ENCODE results near the gene ADAMTS13. TPM values are rescaled to one million over a fixed set of nuclear protein-coding genes. Genes with fewer than 3 reads are reported as not detected.

The ADAMTS13 gene
- polyA plus RNA-seq, 4 donors = 6.1 to 14.4 (median 11.7) TPM

- no peak for DNase-seq (ENCODE audit: low read depth in 4 of 4, low spot score in 2 of 4)
Measured at GRCh38 chr9:133452562-133452961, 30.4 kb downstream of the ADAMTS13 start.

GRCh38 chr9:133453651-133454050 is 31.5 kb downstream of the ADAMTS13 start:
- DNase-seq (ENCODE audit: low read depth in 4 of 4, low spot score in 2 of 4) = no peak

GRCh38 chr9:133454325-133454724 is 32.2 kb downstream of the ADAMTS13 start:
- no peak for DNase-seq (ENCODE audit: low read depth in 4 of 4, low spot score in 2 of 4)

GRCh38 chr9:133454943-133455673 is 32.9 kb downstream of the ADAMTS13 start:
- DNase-seq (ENCODE audit: low read depth in 4 of 4, low spot score in 2 of 4) = no peak

- DNase-seq (ENCODE audit: low read depth in 4 of 4, low spot score in 2 of 4) = no peak
Measured at GRCh38 chr9:133455936-133456335, 33.8 kb downstream of the ADAMTS13 start.

- no peak for DNase-seq (ENCODE audit: low read depth in 4 of 4, low spot score in 2 of 4)
Measured at GRCh38 chr9:133456409-133456808, 34.2 kb downstream of the ADAMTS13 start.

- no peak for DNase-seq (ENCODE audit: low read depth in 4 of 4, low spot score in 2 of 4)
Measured at GRCh38 chr9:133457233-133457632, 35.1 kb downstream of the ADAMTS13 start.

GRCh38 chr9:133457748-133458147 is 35.6 kb downstream of the ADAMTS13 start:
- DNase-seq (ENCODE audit: low read depth in 4 of 4, low spot score in 2 of 4) = no peak

- DNase-seq (ENCODE audit: low read depth in 4 of 4, low spot score in 2 of 4) = no peak
Measured at GRCh38 chr9:133458643-133459312, 36.6 kb downstream of the ADAMTS13 start.

- DNase-seq (ENCODE audit: low read depth in 4 of 4, low spot score in 2 of 4) = peak; percentile 86 to 92 (median 90)
Measured at GRCh38 chr9:133459476-133460404, 37.6 kb downstream of the ADAMTS13 start, which contains the start of gene CACFD1. Gene CACFD1, plus strand, starts transcription at chr9:133459978. Its CDS starts 89 bp downstream, at chr9:133460067.

GRCh38 chr9:133460405-133461175 is 38.4 kb downstream of the ADAMTS13 start:
- DNase-seq (ENCODE audit: low read depth in 4 of 4, low spot score in 2 of 4) = peak in 1 of 4 donors; percentile 29

- DNase-seq (ENCODE audit: low read depth in 4 of 4, low spot score in 2 of 4) = no peak
Measured at GRCh38 chr9:133461975-133462374, 39.8 kb downstream of the ADAMTS13 start.

- no peak for DNase-seq (ENCODE audit: low read depth in 4 of 4, low spot score in 2 of 4)
Measured at GRCh38 chr9:133463234-133463863, 41.2 kb downstream of the ADAMTS13 start.

GRCh38 chr9:133463864-133464615 is 41.9 kb downstream of the ADAMTS13 start:
- DNase-seq (ENCODE audit: low read depth in 4 of 4, low spot score in 2 of 4) = no peak

GRCh38 chr9:133464638-133465037 is 42.5 kb downstream of the ADAMTS13 start:
- no peak for DNase-seq (ENCODE audit: low read depth in 4 of 4, low spot score in 2 of 4)

- DNase-seq (ENCODE audit: low read depth in 4 of 4, low spot score in 2 of 4) = no peak
Measured at GRCh38 chr9:133465984-133466383, 43.8 kb downstream of the ADAMTS13 start.

- DNase-seq (ENCODE audit: low read depth in 4 of 4, low spot score in 2 of 4) = no peak
Measured at GRCh38 chr9:133467101-133467500, 44.9 kb downstream of the ADAMTS13 start.

GRCh38 chr9:133468374-133468773 is 46.2 kb downstream of the ADAMTS13 start:
- no peak for DNase-seq (ENCODE audit: low read depth in 4 of 4, low spot score in 2 of 4)
